Raji (cell line): Measurements from ENCODE around the gene CDC37.

ENCODE experiments used
- POLR2A ChIP-seq: IDR thresholded peaks from 2 replicates; pipeline ENCODE4 v1.6.1; 2011; ENCODE audit warnings: low read depth, low read length, control low read depth; ENCODE audit not compliant: insufficient read depth

CDC37 gene

DNA sequence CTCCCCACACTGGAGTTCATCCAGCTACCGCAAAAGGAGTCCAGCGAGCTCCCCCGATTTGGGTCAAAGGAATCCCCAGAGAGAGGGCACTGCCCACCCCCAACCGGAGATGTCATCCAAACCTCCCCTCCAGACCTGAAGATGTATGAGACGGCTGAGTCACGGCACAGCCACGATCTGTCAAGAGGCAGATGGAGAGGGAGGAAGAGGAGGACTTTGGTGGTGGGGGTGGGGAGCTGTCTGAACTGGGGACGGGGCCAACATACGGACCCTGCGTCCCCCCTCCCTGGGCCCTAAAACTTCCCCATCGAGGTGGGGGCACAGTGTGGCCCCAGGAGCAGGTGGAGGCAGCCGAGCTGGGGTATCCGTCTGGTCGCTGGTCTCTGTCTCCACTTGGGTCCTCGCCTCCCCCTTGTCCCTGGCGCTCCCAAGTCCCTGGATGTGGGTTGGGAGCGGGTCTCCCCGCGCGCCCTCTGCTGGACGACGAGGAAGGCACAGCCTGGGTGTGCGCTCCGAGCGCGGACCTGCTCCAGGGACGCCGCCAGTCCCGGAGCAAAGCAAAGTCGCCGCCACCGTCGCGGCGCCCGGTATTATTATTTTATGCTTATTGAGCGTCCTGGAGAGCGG, 20.8 kb upstream of the CDC37 start:
- no peak for TF ChIP-seq POLR2A

- no peak for TF ChIP-seq POLR2A
These were observed 19.5 kb upstream of the CDC37 start for GRCh38 chr19:10422846-10423245.

DNA sequence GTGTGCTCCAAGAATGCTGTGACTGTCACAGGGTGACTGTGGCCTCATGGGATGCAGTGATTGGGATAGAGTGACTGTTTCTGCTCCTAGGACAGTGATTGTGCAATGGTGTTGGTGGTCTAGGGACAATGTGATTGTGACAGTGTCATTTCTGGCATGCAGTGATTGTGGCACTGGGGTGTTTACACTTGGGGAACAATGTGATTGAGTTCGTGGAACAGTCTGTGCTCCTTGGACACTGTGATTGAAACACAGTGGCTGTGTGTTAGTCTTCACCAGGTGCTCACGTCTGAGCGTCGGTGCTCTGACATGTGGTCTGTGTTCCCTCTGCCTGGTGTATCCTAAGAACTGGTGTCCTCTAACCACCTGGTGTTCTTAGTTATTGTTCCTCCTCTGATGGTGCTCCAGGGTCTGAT, 18.7 kb upstream of the CDC37 start:
- TF ChIP-seq POLR2A = no peak

DNA sequence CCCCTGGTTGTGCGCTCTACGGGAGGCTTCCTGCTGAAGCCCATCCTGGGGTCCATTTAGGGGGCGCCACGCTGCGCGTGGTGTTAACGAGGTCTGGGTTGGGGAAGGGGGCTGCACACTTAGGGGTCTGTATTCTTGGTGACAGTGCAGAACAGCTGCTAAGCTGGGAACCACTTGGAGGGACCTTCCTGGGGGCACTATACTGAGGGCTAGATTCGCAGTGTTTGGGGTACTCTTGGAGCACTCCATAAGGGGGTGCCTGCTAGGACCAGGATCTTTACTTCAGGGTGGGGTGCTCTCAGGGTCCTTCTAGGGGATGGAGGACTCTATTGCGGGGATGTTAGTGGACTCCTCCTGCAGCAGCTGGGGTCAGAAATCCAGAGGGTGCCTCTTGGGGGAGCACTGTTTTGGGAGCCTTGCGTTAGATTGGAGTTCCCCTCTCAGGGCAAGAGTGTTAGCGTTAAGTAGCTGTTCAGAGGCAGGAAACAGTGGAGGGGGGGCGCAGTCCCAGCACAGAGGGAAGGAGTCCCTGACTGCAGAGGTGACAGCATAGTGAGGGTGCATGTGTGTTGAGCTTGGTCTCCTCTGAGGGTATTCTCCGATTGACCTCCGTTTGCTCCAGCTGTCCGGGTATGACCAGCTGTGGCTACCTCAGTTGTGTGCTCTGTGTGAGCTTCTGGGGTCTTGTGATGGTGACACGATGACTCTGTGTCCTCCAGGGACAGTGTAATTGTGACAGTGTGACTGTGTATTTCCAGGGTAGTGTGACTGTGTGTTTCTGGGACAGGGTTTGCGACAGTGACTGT, 18.1 kb upstream of the CDC37 start:
- no peak for TF ChIP-seq POLR2A

GRCh38 chr19:10420444-10421239, 17.3 kb upstream of the CDC37 start, which contains the start of gene PDE4A:
PDE4A (plus strand) TSS chr19:10420538; CDS start chr19:10420765, 227 bp downstream.
- TF ChIP-seq POLR2A = peak; percentile 45; the same call in 1 of the 2 replicates

- peak; percentile 70 for TF ChIP-seq POLR2A
These were observed 16.5 kb upstream of the CDC37 start for GRCh38 chr19:10419646-10420443.

DNA sequence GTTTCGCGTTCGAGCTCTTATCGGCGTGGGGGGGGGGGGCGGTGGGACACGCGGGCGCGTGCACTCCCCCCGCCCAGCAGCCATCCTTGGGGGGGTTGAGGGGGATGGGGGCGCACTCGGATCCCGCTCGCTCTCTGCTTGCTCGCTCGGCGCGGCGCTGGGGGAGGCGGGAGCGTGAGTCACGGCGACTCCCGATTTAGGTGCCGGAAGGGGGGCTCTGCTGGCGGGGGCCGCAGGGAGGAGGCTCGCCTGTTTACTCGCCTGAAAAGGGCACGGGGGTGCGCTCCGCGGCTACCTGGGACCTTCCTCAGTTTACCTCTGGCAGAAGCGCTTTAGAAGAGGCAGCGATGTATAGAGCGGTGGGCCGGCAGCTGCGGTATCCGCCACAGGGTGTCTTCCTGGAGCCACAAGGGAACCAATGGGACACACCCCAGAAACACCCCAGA, 15.9 kb upstream of the CDC37 start:
- no peak for TF ChIP-seq POLR2A

- TF ChIP-seq POLR2A = no peak; the same call in 1 of the 2 replicates
These were observed 15.3 kb upstream of the CDC37 start for GRCh38 chr19:10418485-10419199.

GRCh38 chr19:10418235-10418484, 14.8 kb upstream of the CDC37 start:
- TF ChIP-seq POLR2A = no peak

DNA sequence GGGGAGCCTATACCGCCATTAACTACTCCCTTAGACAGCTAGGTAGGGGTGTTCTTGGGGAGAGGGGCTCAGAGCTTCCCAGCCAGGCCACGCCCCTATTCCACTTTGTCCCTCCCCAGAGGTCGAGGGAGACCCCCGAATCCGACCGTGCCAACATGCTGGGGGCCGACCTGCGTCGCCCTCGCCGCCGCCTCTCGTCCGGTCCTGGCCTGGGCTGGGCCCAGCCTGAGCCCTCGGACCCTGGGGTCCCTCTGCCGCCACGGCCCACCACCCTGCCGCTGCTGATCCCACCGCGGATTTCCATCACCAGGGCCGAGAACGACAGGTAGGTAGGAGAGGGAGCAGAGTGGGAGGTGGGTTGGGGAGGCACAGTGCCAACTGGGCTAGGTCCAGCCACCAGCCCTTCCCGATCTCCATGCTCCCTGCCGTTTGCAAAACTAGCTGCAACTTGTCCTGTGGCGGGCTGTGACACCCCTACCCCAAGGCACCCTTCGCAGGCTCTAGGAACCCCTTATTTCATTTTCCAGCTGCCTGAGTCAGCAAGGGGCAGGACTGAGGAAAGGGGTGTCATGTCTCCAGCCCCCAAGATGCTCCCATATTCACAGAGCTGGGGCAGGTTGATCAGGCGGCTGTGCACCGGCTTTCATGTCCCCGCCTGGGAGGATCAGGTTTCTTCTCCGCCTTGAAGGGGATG, 14.3 kb upstream of the CDC37 start:
- TF ChIP-seq POLR2A = 0 out of 2 replicates have a peak, but pooled peaks have one; percentile 29

GRCh38 chr19:10416380-10417257, 13.3 kb upstream of the CDC37 start:
- peak; percentile 65 for TF ChIP-seq POLR2A

DNA sequence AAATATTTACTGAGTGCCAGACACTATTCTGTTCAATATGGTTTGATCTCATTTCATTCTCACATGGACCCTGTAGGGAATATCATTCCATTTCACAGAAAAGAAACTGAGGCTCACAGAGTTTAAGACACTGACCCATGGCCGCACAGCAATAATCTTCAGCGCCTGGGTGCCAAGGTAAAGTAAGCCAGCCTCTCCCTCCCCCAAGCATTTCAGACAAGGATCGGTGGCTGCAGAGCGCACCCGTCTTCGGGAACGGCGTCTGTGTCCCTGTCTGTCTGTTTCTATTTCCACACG, 12.7 kb upstream of the CDC37 start:
- TF ChIP-seq POLR2A = no peak; the same call in 1 of the 2 replicates

DNA sequence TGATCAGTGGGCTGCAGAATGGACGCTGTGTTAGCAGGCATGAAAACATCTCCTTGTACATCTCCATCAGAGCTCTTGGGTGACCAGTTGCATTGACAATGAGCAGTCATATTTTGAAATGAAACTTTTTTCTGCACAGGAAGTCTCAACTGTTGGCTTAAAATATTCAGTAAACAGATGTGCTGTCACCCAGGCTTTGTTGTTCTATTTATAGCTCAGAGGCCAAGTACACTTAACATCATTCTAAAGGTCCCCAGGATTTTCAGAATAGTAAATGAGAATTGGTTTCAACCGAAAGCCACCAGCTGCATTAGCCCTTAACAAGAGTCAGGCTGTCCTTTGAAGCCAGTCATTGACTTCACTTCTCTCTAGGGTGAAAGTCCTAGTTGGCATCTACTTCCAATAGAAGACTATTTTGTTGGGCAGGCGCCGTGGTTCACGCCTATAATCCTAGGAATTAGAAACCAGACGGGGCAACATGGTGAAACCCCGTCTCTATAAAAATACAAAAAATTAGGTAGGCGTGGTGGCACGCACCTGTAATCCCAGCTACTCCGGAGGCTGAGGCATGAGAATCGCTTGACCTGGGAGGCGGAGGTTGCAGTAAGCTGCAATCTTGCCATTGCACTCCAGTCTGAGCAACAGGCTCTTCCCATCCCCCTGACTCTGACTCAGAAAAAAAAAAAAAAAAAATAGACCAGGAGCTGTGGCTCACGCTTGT, 9.1 kb upstream of the CDC37 start:
- TF ChIP-seq POLR2A = no peak; the same call in 1 of the 2 replicates
